Calu3 (cell line): ENCODE results near the gene ACAD10. TPM values are rescaled to one million over a fixed set of nuclear protein-coding genes. Genes with fewer than 3 reads are reported as not detected.

Source experiments
- Bru-seq: library from RNA; stranded (reverse); fragments of 400-500 nt; gene quantifications from one replicate; lab custom pipeline; 2021; lab: Mats Ljungman, UMichigan
- BruChase-seq, 2 experiments: library from RNA; stranded (reverse); fragments of 400-500 nt; gene quantifications; one replicate each; lab custom pipeline; 2021; lab: Mats Ljungman, UMichigan
- BruUV-seq: library from RNA; stranded (reverse); fragments of 400-500 nt; replicated peaks from 2 replicates; lab custom pipeline; 2021; lab: Mats Ljungman, UMichigan
- CTCF ChIA-PET: fragments of 300-600 bp; sonication (Branson Sonifier 250); formaldehyde crosslinking; loops from one replicate; lab custom pipeline; 2022; ENCODE audit warnings: antibody characterized with exemption; lab: Charles Lee
- DNase-seq: peaks from one replicate; pipeline ENCODE4 v3.0.0; 2022
- H3K27ac Mint-ChIP-seq: one replicate; pipeline ENCODE4 v1.8.0; 2022; ENCODE audit warnings: mixed read lengths; ENCODE audit not compliant: unreplicated experiment
- H3K27me3 Mint-ChIP-seq: one replicate; pipeline ENCODE4 v1.8.0; 2022; ENCODE audit warnings: mixed read lengths; ENCODE audit not compliant: unreplicated experiment
- H3K36me3 Mint-ChIP-seq: one replicate; pipeline ENCODE4 v1.8.0; 2022; ENCODE audit warnings: mild to moderate bottlenecking, moderate library complexity, mixed read lengths; ENCODE audit not compliant: insufficient read depth, unreplicated experiment
- H3K4me1 Mint-ChIP-seq: one replicate; pipeline ENCODE4 v1.8.0; 2022; ENCODE audit warnings: mild to moderate bottlenecking, low read depth, mixed read lengths; ENCODE audit not compliant: unreplicated experiment
- H3K4me3 Mint-ChIP-seq: one replicate; pipeline ENCODE4 v1.8.0; 2022; ENCODE audit warnings: mild to moderate bottlenecking, low read depth, moderate library complexity, mixed read lengths; ENCODE audit not compliant: unreplicated experiment
- H3K9me3 Mint-ChIP-seq: one replicate; pipeline ENCODE4 v1.8.0; 2022; ENCODE audit warnings: low read depth, mixed read lengths; ENCODE audit not compliant: unreplicated experiment
- intact Hi-C: fragments of 100-400 bp; cut with micrococcal nuclease; formaldehyde crosslinking; loops from one replicate; pipeline ENCODE4 v1.10.0; 2022; ENCODE audit not compliant: unreplicated experiment
- long read RNA-seq: library from polyadenylated mRNA; stranded (forward); transcript quantifications from one replicate; pipeline ENCODE4 v2.0.0, GENCODE V29; 2022
- total RNA-seq: library from RNA; stranded (reverse); gene quantifications from 2 replicates; pipeline ENCODE4 v1.2.3, GENCODE V29; 2022
- TF ChIP-seq, protein P1 (sequence below): fragments of 200-600 bp; IDR thresholded peaks from one replicate; pipeline ENCODE4 v1.8.0; 2022; ENCODE audit warnings: antibody characterized with exemption; ENCODE audit not compliant: unreplicated experiment

Gene ACAD10
- total RNA-seq (38.1 and 50.8 TPM in 2 replicates), Bru-seq, nascent RNA (percentile 63 among the genes with signal in this experiment), BruChase-seq, experiment 1, labeled RNA remaining after a 6-hour chase (percentile 69 among the genes with signal in this experiment), BruChase-seq, experiment 2, labeled RNA remaining after a 2-hour chase (percentile 69 among the genes with signal in this experiment)
- long read RNA-seq, transcript ACAD10-201 (21 exons, 3,959 nt): major isoform, 5 of 53 reads
- long read RNA-seq, partial matches to known transcripts: 22 of 53 reads
- long read RNA-seq, other reads (novel, unspliced or antisense): 25 of 53 reads

DNA sequence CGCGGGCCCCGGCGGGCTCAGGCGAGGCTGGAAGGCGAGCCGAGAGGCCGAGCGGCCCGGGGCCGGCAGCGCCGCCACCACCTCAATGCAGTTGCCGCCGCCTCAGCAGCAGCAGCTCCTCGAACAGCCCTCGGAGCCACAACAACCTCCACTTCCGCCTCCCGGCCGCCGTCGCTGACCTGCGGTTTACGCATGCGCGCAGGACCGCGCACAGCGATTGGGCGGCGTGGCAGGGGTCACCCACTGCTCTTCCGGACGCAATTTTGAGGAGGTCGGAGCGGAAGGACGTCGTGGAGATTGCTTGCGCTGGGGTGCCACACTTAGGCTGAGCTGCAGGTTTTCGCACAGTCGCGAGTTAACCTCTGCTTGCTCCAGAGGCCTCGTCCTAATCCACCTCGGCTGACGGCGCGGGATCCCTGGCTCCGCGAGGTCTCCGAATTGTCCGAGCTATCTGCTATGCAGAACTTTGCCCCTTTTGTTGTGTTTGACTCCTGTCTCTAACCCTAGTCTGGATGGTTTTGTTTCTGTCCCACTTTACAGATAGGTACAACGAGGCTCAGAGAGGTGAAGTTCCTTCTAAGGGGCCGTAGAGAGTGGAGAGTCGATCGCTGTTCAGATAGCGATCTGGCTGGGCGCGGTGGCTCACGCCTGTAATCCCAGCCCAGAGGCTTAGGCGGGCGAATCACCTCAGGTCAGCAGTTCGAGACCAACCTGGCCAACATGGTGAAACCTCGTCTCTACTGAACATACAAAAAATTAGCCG lies at the start of gene ACAD10, which contains the start of gene BRAP:
ACAD10 (plus strand) TSS at position 243 of the 763 bp plus-strand sequence. CDS start 6,657 bp downstream, outside the sequence.
BRAP (minus strand) TSS at position 146 of the 763 bp plus-strand sequence. CDS start 164 bp downstream, outside the sequence.
- peak within 1 kb of the TSS; percentile 97 for H3K4me3 Mint-ChIP-seq
- peaks cover 36% of the 10 kb centered on the region for H3K4me1 Mint-ChIP-seq
- peaks cover 61% of the 10 kb centered on the region for H3K36me3 Mint-ChIP-seq
- peak; percentile 97 for DNase-seq
- peak within 1 kb of the TSS; percentile 98 for H3K27ac Mint-ChIP-seq
- TSS peak; percentile 85 for BruUV-seq
- H3K9me3 Mint-ChIP-seq: no peaks in the 10 kb centered on the region
- TF ChIP-seq, protein P1, sequence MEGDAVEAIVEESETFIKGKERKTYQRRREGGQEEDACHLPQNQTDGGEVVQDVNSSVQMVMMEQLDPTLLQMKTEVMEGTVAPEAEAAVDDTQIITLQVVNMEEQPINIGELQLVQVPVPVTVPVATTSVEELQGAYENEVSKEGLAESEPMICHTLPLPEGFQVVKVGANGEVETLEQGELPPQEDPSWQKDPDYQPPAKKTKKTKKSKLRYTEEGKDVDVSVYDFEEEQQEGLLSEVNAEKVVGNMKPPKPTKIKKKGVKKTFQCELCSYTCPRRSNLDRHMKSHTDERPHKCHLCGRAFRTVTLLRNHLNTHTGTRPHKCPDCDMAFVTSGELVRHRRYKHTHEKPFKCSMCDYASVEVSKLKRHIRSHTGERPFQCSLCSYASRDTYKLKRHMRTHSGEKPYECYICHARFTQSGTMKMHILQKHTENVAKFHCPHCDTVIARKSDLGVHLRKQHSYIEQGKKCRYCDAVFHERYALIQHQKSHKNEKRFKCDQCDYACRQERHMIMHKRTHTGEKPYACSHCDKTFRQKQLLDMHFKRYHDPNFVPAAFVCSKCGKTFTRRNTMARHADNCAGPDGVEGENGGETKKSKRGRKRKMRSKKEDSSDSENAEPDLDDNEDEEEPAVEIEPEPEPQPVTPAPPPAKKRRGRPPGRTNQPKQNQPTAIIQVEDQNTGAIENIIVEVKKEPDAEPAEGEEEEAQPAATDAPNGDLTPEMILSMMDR: no peak
- no peaks in the 10 kb centered on the region for H3K27me3 Mint-ChIP-seq
- CTCF ChIA-PET: interaction anchor here (0.5 to 2.1 kb wide), 7 partner anchors 13 to 1031 kb away, joined by 3 to 10 read pairs (median 4); partner anchors contain the start of gene ALDH2
- intact Hi-C loops: loop anchor here (10.0 kb wide), 1 partner anchor 99 kb away; no protein-coding TSS in a partner anchor

DNA sequence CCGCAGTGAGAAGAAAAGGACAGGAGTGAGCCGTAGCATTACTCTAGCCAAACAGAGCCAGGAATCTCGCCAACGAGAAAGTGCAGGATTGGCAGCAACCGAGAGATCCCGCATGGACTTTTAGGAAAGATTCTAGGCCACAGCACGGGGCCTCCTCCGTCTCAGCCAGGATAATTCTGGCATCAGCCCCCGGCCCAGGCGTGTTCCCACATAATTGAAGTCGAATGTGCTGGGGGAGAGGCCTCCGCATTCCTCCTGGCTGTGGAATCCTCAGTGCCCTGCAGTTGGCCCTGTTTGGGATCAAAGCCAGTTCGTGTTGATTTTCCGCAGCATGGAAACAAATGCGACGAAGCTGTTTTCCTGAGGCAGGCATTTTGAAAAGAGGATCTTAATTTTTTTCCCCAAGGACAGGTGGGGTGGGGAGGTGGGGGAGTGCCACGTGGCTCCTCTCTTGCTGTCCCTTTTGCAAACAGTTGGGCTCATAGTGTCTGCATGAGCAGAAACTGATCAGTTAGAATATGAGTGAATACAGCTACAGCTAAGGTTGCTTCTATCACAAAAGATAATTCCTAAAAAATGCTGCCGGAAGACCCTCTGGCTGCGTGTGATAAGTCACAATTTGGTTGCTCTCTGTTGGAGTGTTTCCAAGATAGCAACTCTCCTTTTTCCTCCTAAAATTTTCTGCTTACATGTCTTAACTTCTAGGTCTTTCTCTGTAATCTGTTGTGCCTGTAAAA lies 49.5 kb upstream of the ACAD10 start:
- TF ChIP-seq, protein P1: no peak
- no peaks in the 10 kb centered on the region for H3K27me3 Mint-ChIP-seq
- no peaks in the 10 kb centered on the region for H3K4me1 Mint-ChIP-seq
- intact Hi-C loops: no loop called here
- no peak overlapping the region for H3K27ac Mint-ChIP-seq
- no peak overlapping the region for H3K4me3 Mint-ChIP-seq
- H3K9me3 Mint-ChIP-seq: no peaks in the 10 kb centered on the region
- no TSS peak for BruUV-seq
- H3K36me3 Mint-ChIP-seq: peaks cover 11% of the 10 kb centered on the region
- CTCF ChIA-PET: no interaction called here
- DNase-seq: no peak

DNA sequence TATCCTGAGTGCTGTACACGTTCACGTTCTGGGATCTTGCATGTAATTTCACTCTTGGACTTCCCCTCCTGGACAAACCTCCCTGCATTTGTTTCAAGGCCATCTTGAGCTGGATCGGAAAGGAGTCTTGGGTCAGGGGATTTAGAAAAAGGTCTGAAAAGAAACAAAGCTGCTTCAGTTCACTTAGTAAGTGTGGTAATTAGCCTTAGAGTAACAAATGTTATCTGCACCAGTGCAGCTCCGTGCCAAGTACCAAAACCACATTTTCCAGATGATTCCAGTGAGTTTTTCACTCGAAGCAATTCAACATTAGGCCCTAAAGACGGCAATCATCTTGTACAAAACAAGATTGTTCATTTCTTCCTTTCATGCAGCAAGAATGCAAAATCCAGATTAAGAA lies 47.3 kb upstream of the ACAD10 start:
- Mint-ChIP-seq H3K4me3 (no peak overlapping the region), H3K27ac (no peak overlapping the region), H3K36me3 (peaks cover 16% of the 10 kb centered on the region), H3K4me1 (no peaks in the 10 kb centered on the region), H3K27me3 (no peaks in the 10 kb centered on the region), H3K9me3 (no peaks in the 10 kb centered on the region)
- CTCF ChIA-PET: no interaction called here
- DNase-seq: no peak
- TF ChIP-seq, protein P1: no peak
- intact Hi-C loops: no loop called here
- BruUV-seq: no TSS peak

DNA sequence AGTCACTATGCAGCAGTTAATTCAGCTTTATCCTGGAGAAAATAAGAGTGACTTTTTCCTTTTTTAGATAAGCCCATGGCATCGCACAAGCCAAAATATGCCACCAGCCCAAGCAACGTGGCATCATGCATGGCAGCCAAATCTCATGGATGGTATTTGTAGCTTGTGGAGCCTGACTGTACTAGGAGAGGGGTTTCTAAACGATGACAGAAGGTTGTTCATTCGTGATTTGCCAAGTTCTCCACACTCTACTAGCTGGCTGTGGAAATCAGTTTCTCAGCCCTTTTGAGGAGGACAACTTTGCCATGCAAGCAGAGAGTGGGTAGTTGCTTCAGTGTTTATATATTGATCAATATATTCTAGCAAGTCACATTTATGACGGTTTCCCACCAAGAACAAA lies 45.3 kb upstream of the ACAD10 start:
- BruUV-seq: no TSS peak
- Mint-ChIP-seq H3K27ac (no peak overlapping the region), H3K4me1 (peaks cover 3% of the 10 kb centered on the region), H3K27me3 (no peaks in the 10 kb centered on the region), H3K36me3 (peaks cover 22% of the 10 kb centered on the region), H3K9me3 (no peaks in the 10 kb centered on the region), H3K4me3 (no peak overlapping the region)
- TF ChIP-seq, protein P1: no peak
- no peak for DNase-seq
- intact Hi-C loops: no loop called here
- CTCF ChIA-PET: interaction anchor here (0.7 kb wide), 1 partner anchor 330 kb away, joined by 6 read pairs; no protein-coding TSS in a partner anchor
